NCI-H187 (cell line): Measurements from ENCODE around the gene FBXL2.
"Not testable (repeated sequence)": the region's sequence is repeated elsewhere in the genome, so short reads cannot be mapped to it uniquely, and the experiment has no call there.

ENCODE experiments used
- DNase-seq, 2 experiments: peaks; one replicate each; lab custom pipeline; 2025; lab: John Stamatoyannopoulos, UW

FBXL2 gene

DNA sequence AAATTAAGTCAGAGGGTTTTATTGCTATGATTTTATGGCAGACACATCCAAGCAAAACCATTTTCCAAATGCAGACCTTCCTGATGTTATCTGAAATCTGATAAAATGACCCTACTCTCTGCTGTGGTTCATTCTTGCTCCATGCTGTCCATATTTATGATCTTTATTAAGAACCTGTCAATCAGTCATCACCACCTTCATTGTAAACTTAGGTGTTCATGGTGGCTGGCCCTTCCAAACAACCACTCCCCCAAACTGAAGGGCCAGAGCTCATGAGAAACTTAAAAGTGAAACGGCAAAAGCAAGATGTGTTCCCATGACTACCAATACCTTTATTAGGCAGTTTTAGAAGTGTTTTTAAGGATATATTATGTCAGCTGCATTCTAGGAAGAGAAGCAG is 109.4 kb downstream of the FBXL2 start:
- DNase-seq = no peak

DNA sequence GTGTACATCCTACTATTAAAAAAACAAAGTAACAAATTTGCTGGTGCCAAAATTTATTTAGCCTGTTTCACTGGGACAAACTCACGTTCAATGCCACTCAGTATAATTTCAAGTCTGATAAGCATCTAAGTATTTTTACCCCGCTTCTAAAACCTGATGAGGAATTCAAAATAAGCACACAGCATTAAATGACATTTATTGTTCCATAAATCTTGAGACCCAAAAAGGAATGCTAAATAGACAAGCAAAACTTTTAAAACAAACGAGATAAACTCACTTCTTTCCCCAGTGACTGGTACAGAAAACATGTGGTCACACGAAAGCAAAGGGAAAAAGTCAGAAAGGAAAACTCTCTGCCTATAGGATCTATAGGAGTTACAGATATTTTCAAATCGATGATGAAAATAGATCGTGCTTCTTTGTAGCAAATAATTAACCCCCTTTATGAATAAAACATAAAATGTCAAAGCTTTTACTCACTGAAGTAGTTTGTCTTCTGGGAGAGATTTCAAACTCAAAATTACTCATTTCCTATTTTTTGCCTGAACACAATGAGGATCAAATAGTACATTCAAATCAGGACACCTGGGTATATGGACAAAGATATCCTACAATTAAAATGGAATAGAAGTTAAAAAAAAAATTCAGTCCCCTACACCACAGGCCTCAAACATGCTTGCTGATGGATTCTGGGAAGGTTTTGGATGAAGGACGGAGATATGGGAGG is 111.3 kb downstream of the FBXL2 start:
- no peak for DNase-seq

DNA sequence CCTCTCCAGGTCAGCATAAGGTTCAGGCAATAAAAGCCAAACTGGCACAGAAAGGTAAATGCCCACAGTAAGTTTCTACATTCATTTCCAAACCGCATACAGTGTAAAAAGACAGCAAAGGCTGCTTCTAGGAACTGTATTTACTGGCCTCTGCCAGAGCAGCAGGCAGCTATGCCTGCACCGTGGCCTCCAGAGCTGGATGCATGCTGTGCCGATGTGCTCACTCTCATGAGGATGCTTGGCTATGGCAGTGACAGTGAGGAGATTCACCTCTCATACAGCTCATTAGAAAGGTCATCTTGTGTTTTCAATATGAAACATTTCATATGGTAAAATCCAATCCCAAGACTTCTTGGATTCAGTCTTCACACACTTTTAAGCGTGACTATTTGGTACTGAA is 112.7 kb downstream of the FBXL2 start:
- no peak for DNase-seq

DNA sequence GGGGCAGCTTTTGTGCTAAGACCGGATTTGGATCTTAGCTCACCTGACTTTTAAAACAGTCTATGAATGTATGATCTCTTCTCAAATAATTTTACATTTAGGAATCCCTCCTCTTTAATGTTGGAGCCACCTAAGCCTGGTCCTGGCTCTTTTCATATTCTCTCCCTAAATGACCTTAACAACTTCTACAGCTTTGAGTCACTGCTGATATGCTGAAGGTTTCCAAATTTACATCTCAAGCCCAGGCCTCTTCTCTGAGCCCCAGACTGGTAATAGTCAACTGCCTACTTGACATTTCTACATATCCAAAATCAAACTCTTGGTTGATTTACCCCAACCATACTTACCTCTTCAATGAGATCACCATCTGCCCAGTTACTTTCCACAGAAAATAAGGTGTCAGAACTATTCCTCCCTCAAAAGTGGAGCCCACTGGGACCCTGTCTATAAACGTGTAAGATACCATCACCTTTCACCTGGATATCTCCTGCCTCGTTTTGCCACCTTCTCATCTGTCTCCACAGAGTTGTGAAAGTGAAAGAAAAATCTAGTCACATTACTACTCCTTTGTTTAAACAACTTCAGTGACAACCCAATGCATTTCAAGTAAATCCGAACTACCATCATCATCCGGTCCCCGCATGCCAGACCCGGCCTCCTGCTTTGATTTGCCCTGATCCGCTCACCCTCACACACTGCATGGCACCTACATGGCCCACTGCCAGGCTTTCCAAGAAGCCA is 114.2 kb downstream of the FBXL2 start:
- DNase-seq = no peak

DNA sequence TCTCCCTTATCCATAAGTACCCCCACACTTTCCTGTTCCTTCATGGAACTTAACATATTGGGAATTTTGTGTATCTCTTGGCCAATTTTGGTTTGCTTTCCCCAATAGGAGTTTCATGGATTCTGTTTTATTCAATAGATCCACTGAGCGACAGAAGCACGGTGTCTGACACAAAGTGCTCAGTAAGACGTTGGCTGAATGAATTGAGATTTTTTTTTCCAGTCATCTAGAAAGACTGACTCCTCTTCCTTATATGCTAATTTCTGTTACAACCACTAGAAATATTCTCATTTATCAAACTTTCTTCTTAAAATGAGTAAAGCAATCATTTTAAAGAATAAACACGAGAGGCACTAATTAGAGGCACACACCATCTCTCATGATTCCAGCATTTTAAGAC is 114.9 kb downstream of the FBXL2 start:
- no peak for DNase-seq

DNA sequence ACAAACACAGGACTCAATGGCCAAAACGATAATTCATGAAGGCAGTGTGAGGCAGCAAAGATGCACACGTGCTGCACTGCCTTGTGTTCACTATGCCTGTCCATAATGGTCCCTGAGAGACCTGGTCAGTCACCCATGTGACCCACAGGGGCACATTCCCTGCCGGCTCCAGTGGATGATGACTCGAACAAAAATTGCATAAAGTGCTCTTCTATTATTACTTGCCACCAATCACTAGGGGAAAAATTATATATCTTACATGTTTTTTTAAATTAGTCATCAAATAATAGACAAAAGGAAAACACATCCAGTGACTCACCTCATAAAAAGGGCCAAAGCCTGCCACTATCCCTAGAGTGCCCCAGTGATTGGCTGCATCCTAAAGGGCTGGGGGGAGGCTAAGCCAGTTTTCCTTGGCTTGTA is 115.5 kb downstream of the FBXL2 start:
- DNase-seq = no peak

DNA sequence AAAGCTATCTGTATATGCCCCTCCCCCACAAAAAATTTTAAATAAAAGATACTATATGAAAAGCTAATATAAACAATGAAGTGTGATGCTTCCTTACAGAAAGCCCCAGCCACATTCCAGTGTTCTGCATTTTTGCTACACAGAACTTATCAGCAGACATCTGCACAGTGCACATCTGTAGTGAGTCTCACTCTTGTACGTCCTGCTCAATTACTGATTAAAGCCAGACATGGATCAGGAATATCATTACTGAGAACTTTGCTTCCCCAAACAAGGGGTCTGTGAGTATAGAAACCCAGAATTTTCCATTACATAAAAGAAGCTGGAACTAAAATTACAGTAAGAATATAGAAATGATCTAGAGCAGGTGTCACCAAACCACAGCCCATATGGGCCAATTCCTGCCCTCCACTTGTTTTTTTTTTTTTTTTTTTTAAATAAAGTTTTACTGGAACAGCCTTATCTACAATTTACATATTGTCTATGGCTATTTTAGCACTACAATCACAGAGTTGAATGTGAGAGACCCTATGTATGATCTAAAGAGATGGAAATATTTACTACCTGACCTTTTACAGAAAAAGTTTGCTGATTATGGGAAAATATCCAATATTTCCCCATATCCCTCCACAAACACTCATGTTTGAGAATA is 117.3 kb downstream of the FBXL2 start:
- no peak for DNase-seq

DNA sequence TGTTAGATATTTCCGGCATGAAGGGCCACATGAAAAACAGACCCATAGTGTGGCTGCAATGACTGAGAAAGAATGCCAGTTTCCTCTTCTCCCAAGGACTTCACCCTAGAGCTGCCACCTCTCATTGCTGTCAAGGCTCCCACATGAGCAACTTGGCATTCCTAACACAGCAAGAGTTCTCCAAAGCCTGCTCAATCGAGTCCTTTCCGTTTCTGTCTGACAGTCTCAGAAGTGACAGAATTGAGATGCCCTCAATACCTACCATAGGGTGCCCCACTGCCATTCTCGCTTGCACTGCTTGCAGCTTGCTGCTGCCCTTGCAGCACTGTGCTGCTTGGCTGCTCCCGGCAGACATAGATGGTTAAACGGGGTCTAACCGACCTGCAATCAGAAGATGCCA is 118.7 kb downstream of the FBXL2 start:
- DNase-seq = no peak

DNA sequence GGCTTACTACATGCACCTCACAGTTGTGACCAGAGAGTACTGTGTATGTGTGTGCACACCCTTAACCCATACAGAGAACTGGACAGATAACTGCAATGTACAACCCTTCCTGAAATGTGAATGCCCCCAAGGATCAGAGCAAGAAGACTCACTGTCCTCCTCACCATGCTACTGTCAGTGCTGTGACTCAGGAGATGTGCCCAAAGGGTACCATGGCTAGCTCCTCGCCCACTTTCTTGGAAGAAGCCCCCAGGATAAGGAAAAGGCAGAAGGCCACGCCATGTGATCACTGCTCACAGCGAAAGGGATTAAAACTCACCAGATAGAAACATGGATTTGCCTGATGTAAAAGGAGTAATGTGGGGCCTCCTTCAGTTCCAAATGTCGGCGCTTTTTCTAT is 121.2 kb downstream of the FBXL2 start:
- no peak for DNase-seq

DNA sequence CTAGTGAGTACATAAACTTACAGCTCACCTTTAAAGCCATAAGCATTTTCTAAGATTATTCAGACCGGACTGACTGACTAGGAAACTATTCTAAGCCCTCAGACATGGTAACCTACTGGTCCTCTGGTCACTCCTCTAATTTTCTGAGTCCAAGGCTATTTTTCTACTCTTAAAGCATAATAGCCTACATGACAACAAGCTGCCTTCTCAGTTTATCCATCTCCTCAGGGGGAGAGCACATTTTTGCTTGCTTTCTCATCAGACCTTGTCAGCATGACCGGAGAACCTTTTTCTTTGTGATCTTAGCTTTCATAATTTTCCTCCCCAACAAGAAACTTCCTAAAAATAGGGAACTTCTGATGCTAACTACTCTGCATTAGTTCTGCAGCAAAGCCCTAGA is 124.5 kb downstream of the FBXL2 start:
- DNase-seq = no peak

DNA sequence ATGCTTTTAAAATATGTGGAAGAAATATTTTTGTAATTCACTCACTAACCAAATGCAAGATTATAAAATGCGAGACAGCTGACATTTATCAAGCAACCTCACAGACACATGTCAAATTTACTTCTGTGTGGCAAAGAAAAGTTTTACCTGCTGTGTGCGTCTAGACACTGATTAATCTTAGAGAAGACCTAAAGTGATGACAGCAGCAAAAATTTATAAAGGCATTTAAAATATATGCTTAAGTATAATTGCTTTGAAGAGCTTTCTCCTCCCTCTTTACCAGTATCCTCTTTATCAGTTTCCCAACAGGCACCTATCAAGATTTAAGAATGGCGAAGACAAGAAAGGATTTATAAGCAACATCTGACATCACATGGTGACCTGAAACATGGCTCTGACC is 125.7 kb downstream of the FBXL2 start:
- DNase-seq = no peak

DNA sequence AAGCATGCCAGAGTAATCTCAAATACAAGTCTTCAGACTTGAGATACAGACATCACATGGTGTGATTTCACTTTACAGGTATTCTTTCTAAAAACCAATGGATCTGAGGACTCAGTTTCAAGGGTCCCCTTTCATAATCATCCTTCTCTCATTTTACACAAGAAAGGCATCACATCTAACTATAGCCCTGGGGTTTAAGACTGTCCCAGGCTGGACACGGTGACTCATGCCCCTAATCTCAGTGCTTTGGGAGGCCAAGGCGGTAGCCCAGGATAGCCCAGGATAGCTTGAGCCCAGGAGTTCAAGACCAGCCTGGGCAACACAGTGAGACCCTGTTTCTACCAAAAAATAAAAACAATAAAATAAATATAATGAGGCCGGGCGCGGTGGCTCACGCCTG is 126.5 kb downstream of the FBXL2 start:
- DNase-seq = no peak

DNA sequence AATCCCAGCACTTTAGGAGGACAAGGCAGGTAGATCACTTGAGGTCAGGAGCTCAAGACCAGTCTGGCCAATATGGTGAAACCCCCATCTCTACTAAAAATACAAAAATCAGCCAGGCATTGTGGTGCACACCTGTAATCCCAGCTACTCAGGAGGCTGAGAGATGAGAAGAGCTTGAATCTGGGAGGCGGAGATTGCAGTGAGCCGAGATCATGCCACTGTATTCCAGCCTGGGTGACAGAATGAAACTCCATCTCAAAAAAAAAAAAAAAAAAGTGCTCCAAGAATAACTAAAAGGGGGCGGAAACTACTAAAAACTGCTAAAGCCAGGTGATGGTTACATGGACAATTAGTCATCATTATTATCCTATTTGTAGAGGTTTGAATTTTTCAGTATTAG is 133.6 kb downstream of the FBXL2 start:
- not testable (repeated sequence) for DNase-seq

DNA sequence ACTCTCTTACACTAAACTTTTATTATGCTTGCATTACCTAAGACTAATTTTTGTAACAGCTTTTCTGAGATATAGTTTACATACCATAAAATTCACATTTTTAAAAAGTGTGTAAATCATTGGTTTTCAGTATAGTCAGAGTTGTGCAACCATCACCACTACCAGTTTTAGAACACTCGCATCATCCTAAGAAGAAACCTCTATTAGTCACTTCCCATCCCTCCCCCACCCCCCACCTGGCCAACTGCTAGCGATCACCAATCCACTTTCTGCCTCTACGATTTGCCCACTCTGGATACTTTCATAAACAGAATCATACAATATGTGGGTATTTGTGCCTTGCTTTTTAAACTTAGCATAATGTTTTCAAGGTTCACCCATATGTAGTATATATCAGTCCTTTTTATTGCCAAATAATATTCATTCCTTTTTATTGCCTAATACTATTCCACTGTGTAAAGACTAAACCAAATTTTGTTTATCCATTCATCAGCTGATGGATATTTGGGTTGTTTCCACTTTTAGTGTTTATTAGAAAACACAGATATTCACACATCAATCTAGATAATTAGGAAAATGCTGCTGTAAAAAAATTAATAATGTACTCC is 139.9 kb downstream of the FBXL2 start:
- DNase-seq = no peak

DNA sequence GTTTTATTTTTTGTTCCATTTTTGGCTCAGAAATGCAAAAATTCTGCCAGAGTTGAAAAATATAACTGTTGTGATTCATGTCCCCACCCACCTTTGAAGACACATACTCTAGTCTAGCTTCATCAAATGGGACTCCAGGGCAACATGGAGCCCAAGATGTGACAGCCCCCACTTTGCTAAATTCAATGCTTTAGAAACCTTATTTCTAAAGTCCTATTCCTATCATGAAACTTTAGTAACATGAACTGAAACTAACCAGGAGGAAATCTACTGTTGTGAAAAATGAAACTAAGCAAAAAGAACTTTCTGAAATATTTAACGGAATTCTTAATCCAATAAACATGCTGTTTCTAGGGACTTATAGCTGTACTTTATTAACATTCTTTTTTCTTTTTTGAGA is 142.7 kb downstream of the FBXL2 start:
- no peak for DNase-seq

DNA sequence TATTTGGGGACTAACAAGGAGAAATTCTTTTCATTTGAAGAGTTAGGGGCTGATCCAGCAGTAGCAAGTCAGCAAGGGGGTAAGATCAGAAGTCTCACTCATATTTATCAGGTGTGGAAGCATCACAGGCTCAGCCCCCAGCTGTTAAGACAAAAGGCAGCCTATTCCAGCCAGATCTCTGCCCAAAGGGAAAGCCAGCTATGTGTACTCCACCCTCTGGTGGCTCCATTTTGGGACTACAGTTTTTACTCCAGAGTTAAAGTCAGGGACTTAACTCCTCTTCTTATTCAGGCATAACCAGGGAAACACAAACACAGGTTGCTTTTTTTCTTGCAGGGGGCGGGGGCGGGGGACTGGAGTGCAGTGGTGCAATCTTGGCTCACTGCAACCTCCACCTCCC is 143.7 kb downstream of the FBXL2 start:
- DNase-seq = no peak

DNA sequence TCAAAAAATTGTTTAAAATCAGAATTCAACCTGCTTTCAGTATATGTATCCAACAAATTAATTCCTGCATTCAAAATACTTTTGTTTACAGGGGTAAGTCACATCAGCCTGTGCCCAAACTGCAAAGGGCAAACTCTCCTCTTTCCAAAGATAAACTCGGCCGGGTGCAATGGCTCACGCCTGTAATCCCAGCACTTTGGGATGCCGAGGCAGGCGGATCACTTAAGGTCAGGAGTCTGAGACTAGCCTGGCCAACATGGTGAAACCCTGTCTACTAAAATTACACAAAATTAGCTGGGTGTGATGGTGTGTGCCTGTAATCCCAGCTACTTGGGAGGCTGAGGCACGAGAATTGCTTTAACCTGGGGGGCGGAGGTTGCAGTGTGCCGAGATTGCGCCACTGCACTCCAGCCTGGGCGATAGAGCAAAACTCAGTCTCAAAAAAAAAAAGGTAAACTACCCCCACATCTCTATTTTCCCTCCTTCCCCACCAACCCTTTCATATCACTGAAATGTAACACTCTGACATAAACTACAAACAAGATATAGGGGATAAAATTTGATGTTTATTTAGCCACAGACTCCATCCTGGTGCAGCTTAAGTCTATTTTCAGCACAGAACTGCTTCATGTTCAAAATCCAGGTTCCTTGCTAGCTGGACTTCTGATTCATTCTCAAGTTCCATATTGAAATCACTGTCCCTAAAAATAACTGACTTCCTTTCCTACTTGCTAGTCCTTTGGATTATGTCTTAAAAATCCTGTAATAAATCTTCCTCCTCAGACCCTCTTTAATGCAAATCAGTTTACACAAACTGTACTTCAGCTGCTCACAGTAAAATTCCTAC is 147.6 kb downstream of the FBXL2 start:
- DNase-seq = no peak

DNA sequence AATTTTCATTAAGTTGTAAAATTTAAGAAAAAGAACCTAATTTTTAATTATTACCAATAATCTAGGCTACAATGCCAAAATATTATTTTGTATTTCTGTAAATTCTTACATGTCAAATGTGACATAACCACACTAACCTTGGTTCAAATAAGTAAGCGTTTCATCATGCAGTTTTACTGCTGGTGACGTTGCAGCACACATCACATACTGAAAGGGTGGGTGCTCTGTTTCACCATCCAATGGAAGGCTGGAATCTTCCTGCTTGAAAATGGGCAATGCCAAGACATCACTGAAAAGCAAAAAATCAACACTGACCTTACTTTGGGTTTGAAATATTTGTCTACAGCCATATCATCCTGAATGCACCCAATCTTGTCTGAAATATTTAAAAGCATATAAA is 148.2 kb downstream of the FBXL2 start:
- DNase-seq = no peak

DNA sequence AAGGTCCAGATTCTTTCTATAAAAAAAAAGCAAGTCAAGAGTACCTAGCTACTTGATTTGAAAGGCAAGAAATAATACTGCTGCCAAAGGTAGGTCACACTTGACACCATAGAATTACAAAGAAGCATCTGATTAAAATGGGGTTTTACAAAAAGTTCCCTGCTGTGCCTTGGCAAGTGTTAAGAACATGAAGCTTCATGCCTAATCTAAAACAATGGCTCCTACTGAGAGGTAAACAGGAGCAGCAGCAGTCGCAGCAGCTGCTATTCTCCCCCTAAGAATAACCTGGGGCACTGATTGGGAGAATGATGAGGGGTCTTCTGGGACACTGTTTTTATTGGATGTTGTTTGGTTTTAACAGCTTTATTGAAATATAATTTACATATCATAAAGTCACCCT is 148.8 kb downstream of the FBXL2 start:
- no peak for DNase-seq

DNA sequence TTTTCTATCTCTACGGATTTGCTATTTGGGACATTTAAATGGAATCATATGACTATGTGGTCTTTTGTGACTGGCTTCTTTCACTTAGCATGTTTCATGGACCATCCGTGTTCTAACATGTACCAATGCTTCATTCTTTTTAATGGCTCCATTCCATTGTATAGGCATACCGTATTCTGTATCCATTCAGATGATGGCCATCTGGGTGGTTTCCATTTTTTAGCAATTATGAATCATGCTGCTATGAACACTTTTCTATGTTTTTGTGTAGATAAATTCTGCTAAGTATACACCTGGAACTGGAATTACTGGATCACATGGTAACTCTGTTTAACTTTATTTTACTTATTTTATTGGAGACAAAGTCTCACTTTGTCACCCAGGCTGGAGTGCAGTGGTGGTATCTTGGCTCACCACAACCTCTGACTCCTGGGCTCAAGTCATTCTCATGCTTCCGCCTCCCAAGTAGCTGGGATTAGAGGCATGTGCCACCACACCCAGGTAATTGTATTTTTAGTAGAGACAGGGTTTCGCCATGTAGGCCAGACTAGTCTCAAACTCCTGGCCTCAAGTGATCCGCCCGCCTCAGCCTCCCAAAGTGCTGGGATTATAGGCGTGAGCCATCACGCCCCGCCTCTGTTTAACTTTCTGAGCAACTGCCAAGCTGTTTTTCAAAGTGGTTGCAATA is 149.5 kb downstream of the FBXL2 start:
- DNase-seq = no peak

DNA sequence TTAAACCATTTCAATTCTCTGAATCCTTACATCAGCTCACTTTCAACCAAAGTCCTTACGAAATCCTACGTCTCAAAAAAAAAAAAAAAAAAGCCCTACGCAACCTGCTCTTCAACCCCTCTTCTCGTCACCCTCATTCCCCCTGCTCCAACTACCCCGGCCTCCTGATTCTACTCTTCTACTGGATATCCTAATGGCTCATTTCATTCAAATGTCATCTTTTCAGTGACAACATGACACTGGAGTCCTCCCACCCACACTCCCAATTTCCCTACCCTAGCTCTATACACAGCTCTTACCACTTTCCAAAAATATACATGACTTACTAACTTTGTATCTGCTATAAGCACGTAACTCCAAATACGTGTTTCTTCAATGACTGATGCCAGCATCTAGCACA is 151.5 kb downstream of the FBXL2 start:
- no peak for DNase-seq
